OCI-LY7 (cell line): ENCODE measurements around the gene SORCS3. TPM values are rescaled to one million over a fixed set of nuclear protein-coding genes. Genes with fewer than 3 reads are reported as not detected.

Experiments used
- BruUV-seq: library from RNA; stranded (reverse); fragments of 400-500 nt; replicated peaks from 2 replicates; lab custom pipeline; 2021; lab: Mats Ljungman, UMichigan
- CTCF ChIA-PET: fragments of 300-600 bp; sonication (Branson Sonifier 250); formaldehyde crosslinking; loops from one replicate; lab custom pipeline; 2022; ENCODE audit warnings: antibody characterized with exemption; ENCODE audit not compliant: unreplicated experiment; lab: Charles Lee
- POLR2A ChIA-PET: fragments of 300-600 bp; sonication (Branson Sonifier 250); formaldehyde crosslinking; loops from one replicate; lab custom pipeline; 2022; ENCODE audit warnings: antibody characterized with exemption; lab: Charles Lee
- DNase-seq: peaks from one replicate; pipeline ENCODE4 v3.0.0-alpha.2; 2015; ENCODE audit warnings: low spot score
- H2AFZ ChIP-seq: fragments of 200-600 bp; sonication (generic), shearing (Covaris generic); 2 replicates; pipeline ENCODE4 v1.6.1; 2014; ENCODE audit warnings: mild to moderate bottlenecking, antibody characterized with exemption, low read length, moderate library complexity
- H3K27ac ChIP-seq: fragments of 200-600 bp; sonication (generic); 2 replicates; pipeline ENCODE4 v1.5.1; 2014; ENCODE audit warnings: mixed run types, low read depth, mild to moderate bottlenecking, moderate library complexity, low read length, inconsistent platforms; ENCODE audit not compliant: poor library complexity, severe bottlenecking
- H3K36me3 ChIP-seq: fragments of 200-600 bp; sonication (generic); 2 replicates; pipeline ENCODE4 v1.6.1; 2014; ENCODE audit warnings: mild to moderate bottlenecking, antibody characterized with exemption, low read length, moderate library complexity, mixed read lengths; ENCODE audit not compliant: insufficient read depth
- H3K4me1 ChIP-seq: fragments of 200-600 bp; sonication (generic); 2 replicates; pipeline ENCODE4 v1.5.1; 2014; ENCODE audit warnings: mild to moderate bottlenecking, low read length; ENCODE audit not compliant: insufficient read depth, poor library complexity, severe bottlenecking
- H3K4me2 ChIP-seq: fragments of 200-600 bp; sonication (generic); 2 replicates; pipeline ENCODE4 v1.6.1; 2014; ENCODE audit warnings: mild to moderate bottlenecking, low read length
- H3K4me3 ChIP-seq: fragments of 200-600 bp; sonication (generic); 2 replicates; pipeline ENCODE4 v1.5.1; 2014; ENCODE audit warnings: mild to moderate bottlenecking, low read depth, low read length; ENCODE audit not compliant: poor library complexity, severe bottlenecking
- H3K79me2 ChIP-seq: fragments of 200-600 bp; sonication (generic); 2 replicates; pipeline ENCODE4 v1.6.1; 2016; ENCODE audit warnings: low read depth, mild to moderate bottlenecking, low read length, moderate library complexity, mixed read lengths; ENCODE audit not compliant: insufficient read depth
- H3K9me2 ChIP-seq: fragments of 200-600 bp; sonication (generic); 2 replicates; pipeline ENCODE4 v1.6.1; 2016; ENCODE audit warnings: mild to moderate bottlenecking, low read length, mixed read lengths; ENCODE audit not compliant: insufficient read depth
- H3K9me3 ChIP-seq: fragments of 200-600 bp; sonication (generic); 2 replicates; pipeline ENCODE4 v1.6.1; 2014; ENCODE audit warnings: mild to moderate bottlenecking, mixed run types, low read length, mixed read lengths
- H4K20me1 ChIP-seq: fragments of 200-600 bp; sonication (generic); 2 replicates; pipeline ENCODE4 v1.6.1; 2014; ENCODE audit warnings: mild to moderate bottlenecking, antibody characterized with exemption, low read length, moderate library complexity, mixed read lengths; ENCODE audit not compliant: insufficient read depth
- EZH2phosphoT487 ChIP-seq: fragments of 200-600 bp; sonication (generic); IDR thresholded peaks from 2 replicates; pipeline ENCODE4 v1.6.1; 2018; ENCODE audit warnings: low read depth, borderline replicate concordance, mild to moderate bottlenecking, mixed run types, antibody characterized with exemption, low read length, moderate library complexity, mixed read lengths
- intact Hi-C: fragments of 100-400 bp; cut with micrococcal nuclease; formaldehyde crosslinking; loops from one replicate; pipeline ENCODE4 v1.10.0; 2022; ENCODE audit not compliant: unreplicated experiment
- total RNA-seq, 2 experiments: library from RNA; depleted of rRNA in 1 of 2; stranded (reverse); fragments of >200 nt in 1 of 2; shearing (Covaris generic) in 1 of 2; gene quantifications; 2 replicates each; pipeline ENCODE4 v1.2.3, GENCODE V29; 2014 to 2022
- TF ChIP-seq, protein P1 (sequence below): fragments of 200-600 bp; sonication (generic); conservative IDR thresholded peaks from 2 replicates; pipeline ENCODE4 v1.5.1; 2014; ENCODE audit warnings: mild to moderate bottlenecking, antibody characterized with exemption, low read length, moderate library complexity, mixed read lengths

The SORCS3 gene
- total RNA-seq, 2 experiments from 2014 or later, result not detected

DNA sequence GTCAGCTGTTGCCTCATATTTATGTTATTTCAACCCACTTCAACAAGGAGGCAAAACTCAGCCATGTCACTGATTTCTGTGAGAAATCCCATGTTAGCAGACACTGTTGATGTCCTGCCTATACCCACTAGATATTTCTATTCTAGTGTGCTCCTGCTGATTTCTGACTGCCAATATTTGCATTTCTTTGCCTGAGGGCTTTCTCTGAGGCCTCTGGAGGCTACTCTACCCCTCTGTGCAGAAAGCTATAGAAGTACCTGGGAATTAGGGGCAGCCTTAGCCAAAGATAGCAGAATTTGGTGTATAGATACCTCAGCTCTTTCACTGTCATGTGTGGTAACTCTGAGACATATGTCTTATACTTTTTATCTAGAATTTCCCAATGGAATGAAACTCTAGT, 348.8 kb downstream of the SORCS3 start:
- no TSS peak for BruUV-seq
- CTCF ChIA-PET, result no interaction called here
- no peaks in the 10 kb centered on the region for H3K36me3 ChIP-seq
- H3K4me3 ChIP-seq, result no peak overlapping the region
- H3K9me2 ChIP-seq, result no peaks in the 10 kb centered on the region
- no peak overlapping the region for H3K27ac ChIP-seq
- no peaks in the 10 kb centered on the region for H3K4me1 ChIP-seq
- H3K9me3 ChIP-seq, result no peaks in the 10 kb centered on the region
- POLR2A ChIA-PET, result interaction anchor here (0.7 kb wide), 1 partner anchor 1659 kb away, joined by 3 read pairs; no protein-coding TSS in a partner anchor
- no peaks in the 10 kb centered on the region for H3K79me2 ChIP-seq
- intact Hi-C loops, result no loop called here
- no peak for DNase-seq
- TF ChIP-seq, protein P1, sequence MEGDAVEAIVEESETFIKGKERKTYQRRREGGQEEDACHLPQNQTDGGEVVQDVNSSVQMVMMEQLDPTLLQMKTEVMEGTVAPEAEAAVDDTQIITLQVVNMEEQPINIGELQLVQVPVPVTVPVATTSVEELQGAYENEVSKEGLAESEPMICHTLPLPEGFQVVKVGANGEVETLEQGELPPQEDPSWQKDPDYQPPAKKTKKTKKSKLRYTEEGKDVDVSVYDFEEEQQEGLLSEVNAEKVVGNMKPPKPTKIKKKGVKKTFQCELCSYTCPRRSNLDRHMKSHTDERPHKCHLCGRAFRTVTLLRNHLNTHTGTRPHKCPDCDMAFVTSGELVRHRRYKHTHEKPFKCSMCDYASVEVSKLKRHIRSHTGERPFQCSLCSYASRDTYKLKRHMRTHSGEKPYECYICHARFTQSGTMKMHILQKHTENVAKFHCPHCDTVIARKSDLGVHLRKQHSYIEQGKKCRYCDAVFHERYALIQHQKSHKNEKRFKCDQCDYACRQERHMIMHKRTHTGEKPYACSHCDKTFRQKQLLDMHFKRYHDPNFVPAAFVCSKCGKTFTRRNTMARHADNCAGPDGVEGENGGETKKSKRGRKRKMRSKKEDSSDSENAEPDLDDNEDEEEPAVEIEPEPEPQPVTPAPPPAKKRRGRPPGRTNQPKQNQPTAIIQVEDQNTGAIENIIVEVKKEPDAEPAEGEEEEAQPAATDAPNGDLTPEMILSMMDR, result no peak
- no peak for TF ChIP-seq EZH2phosphoT487
- H3K4me2 ChIP-seq, result no peak overlapping the region
- H2AFZ ChIP-seq, result no peak overlapping the region
- H4K20me1 ChIP-seq, result no peaks in the 10 kb centered on the region

DNA sequence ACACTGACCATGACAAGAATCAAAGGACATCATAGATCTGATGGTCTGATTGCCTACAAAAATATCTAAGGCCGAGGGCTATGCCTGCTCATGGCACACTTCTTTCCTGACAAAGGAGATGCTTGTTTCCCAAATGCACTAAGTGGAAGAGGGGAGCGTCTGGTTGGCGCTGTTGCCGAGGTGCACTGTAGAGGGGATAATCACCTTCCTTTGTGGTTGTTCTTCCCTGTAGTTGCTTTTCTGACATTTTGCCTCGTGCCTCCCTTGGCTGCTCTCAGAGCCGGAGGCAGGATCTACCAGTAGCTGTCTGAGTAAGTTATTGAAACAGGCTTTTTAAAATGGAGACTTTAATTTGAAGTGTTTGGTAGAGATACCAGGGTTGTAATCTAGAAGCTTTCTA, 352.0 kb downstream of the SORCS3 start:
- H3K9me2 ChIP-seq, result no peaks in the 10 kb centered on the region
- intact Hi-C loops, result no loop called here
- BruUV-seq, result no TSS peak
- no peak for TF ChIP-seq EZH2phosphoT487
- TF ChIP-seq, protein P1, result no peak
- ChIA-PET POLR2A (interaction anchor here (2.0 kb wide), 1 partner anchor 12 kb away, joined by 6 read pairs; no protein-coding TSS in a partner anchor), CTCF (no interaction called here)
- H3K4me2 ChIP-seq, result no peak overlapping the region
- DNase-seq, result no peak
- H3K4me3 ChIP-seq, result no peak overlapping the region
- no peaks in the 10 kb centered on the region for H3K4me1 ChIP-seq
- H3K79me2 ChIP-seq, result no peaks in the 10 kb centered on the region
- H2AFZ ChIP-seq, result no peak overlapping the region
- no peaks in the 10 kb centered on the region for H3K9me3 ChIP-seq
- H3K36me3 ChIP-seq, result no peaks in the 10 kb centered on the region
- no peak overlapping the region for H3K27ac ChIP-seq
- no peaks in the 10 kb centered on the region for H4K20me1 ChIP-seq

DNA sequence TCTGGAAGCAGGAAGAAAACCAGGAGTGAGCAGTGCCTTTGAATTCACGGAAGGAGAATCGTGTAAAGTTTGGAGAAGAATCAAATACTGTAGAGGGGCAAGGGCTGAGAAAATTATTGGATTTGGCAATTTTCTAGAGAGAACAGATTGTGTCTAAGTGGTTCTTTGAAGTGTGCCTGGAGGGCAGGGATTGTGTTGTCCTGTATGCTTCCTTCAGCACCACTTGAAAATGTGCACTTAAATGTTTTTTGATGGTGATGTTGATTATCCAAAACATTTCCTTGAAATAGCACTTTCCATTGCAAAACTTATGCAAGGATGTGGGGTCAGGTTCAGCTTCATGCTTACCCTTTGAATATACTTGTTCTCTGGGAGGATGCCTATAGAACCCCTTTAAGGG, 360.2 kb downstream of the SORCS3 start:
- CTCF ChIA-PET, result no interaction called here

More for the DNA sequence above, 360.2 kb downstream of the SORCS3 start:
- H4K20me1 ChIP-seq, result no peaks in the 10 kb centered on the region
- TF ChIP-seq, protein P1, result no peak
- TF ChIP-seq EZH2phosphoT487, result no peak
- H3K4me3 ChIP-seq, result no peak overlapping the region
- no peaks in the 10 kb centered on the region for H3K9me2 ChIP-seq
- intact Hi-C loops, result no loop called here
- H2AFZ ChIP-seq, result no peak overlapping the region
- H3K36me3 ChIP-seq, result no peaks in the 10 kb centered on the region
- POLR2A ChIA-PET, result no interaction called here
- no peak for DNase-seq
- BruUV-seq, result no TSS peak
- H3K9me3 ChIP-seq, result no peaks in the 10 kb centered on the region
- no peaks in the 10 kb centered on the region for H3K79me2 ChIP-seq
- H3K27ac ChIP-seq, result no peak overlapping the region
- H3K4me2 ChIP-seq, result no peak overlapping the region
- H3K4me1 ChIP-seq, result no peaks in the 10 kb centered on the region
